LNCaP clone FGC (cell line): ENCODE results near the gene SERPINA12.

ENCODE experiments used
- DNase-seq: peaks from one replicate; pipeline ENCODE4 v3.0.0-alpha.2; 2011; ENCODE audit warnings: low read depth
- H3K4me3 ChIP-seq: 2 replicates; pipeline ENCODE4 v1.5.1; 2011; ENCODE audit warnings: mild to moderate bottlenecking, low read depth, low read length, control low read depth
- CTCF ChIP-seq: IDR thresholded peaks from 2 replicates; pipeline ENCODE4 v1.5.1; 2012; ENCODE audit warnings: mild to moderate bottlenecking; ENCODE audit not compliant: control insufficient read depth, insufficient read depth; ENCODE audit errors: extremely low read depth

SERPINA12 gene

GRCh38 chr14:94473666-94474410 lies 35.4 kb downstream of the SERPINA12 start:
- no peak overlapping the region for H3K4me3 ChIP-seq
- no peak for TF ChIP-seq CTCF
- no peak for DNase-seq

GRCh38 chr14:94472842-94473241 lies 36.4 kb downstream of the SERPINA12 start:
- TF ChIP-seq CTCF, result no peak
- no peak overlapping the region for H3K4me3 ChIP-seq
- DNase-seq, result no peak

GRCh38 chr14:94471045-94471444 lies 38.2 kb downstream of the SERPINA12 start:
- TF ChIP-seq CTCF, result no peak
- DNase-seq, result no peak
- no peak overlapping the region for H3K4me3 ChIP-seq

- no peak overlapping the region for H3K4me3 ChIP-seq
- no peak for DNase-seq
- no peak for TF ChIP-seq CTCF
Measured at GRCh38 chr14:94470311-94470710, 39.0 kb downstream of the SERPINA12 start.

- TF ChIP-seq CTCF, result no peak
- H3K4me3 ChIP-seq, result no peak overlapping the region
- no peak for DNase-seq
Measured at GRCh38 chr14:94469261-94469660, 40.0 kb downstream of the SERPINA12 start.

GRCh38 chr14:94467728-94468520 lies 41.3 kb downstream of the SERPINA12 start:
- no peak for TF ChIP-seq CTCF
- no peak for DNase-seq

More at GRCh38 chr14:94467728-94468520, 41.3 kb downstream of the SERPINA12 start:
- no peak overlapping the region for H3K4me3 ChIP-seq
